ENCODE data around the gene SLAMF9.

Gene SLAMF9

GRCh38 chr1:159974350-159974965 lies 20.4 kb upstream of the SLAMF9 start:
- DNase-seq = no peak

GRCh38 chr1:159973350-159973940 lies 19.4 kb upstream of the SLAMF9 start:
- no peak for DNase-seq

GRCh38 chr1:159972443-159973205 lies 18.6 kb upstream of the SLAMF9 start:
- DNase-seq = no peak

- no peak for DNase-seq
These were observed 16.9 kb upstream of the SLAMF9 start for GRCh38 chr1:159970932-159971342.

- no peak for DNase-seq
These were observed 14.9 kb upstream of the SLAMF9 start for GRCh38 chr1:159968901-159969300.

- DNase-seq = no peak
These were observed 11.2 kb upstream of the SLAMF9 start for GRCh38 chr1:159965263-159965662.

- DNase-seq = no peak
These were observed 10.1 kb upstream of the SLAMF9 start for GRCh38 chr1:159964144-159964543.

- DNase-seq = no peak
These were observed 8.1 kb upstream of the SLAMF9 start for GRCh38 chr1:159962176-159962575.

GRCh38 chr1:159961636-159962035 lies 7.6 kb upstream of the SLAMF9 start:
- no peak for DNase-seq

GRCh38 chr1:159960721-159961381 lies 6.8 kb upstream of the SLAMF9 start:
- DNase-seq = no peak

- DNase-seq = no peak
These were observed 5.4 kb upstream of the SLAMF9 start for GRCh38 chr1:159959451-159959850.

GRCh38 chr1:159958719-159959380 lies 4.8 kb upstream of the SLAMF9 start:
- DNase-seq = no peak

- DNase-seq = no peak
These were observed 3.8 kb upstream of the SLAMF9 start for GRCh38 chr1:159957824-159958268.

- DNase-seq = no peak
These were observed 1.4 kb upstream of the SLAMF9 start for GRCh38 chr1:159955456-159955855.

- DNase-seq = no peak
These were observed 1.1 kb downstream of the SLAMF9 start for GRCh38 chr1:159952932-159953331.

- DNase-seq = no peak
These were observed 2.5 kb downstream of the SLAMF9 start for GRCh38 chr1:159951551-159951950.

- no peak for DNase-seq
These were observed 3.0 kb downstream of the SLAMF9 start for GRCh38 chr1:159951016-159951415.

- DNase-seq = no peak
These were observed 4.1 kb downstream of the SLAMF9 start for GRCh38 chr1:159949981-159950381.

GRCh38 chr1:159949123-159949522 lies 4.9 kb downstream of the SLAMF9 start:
- DNase-seq = no peak

- no peak for DNase-seq
These were observed 6.1 kb downstream of the SLAMF9 start for GRCh38 chr1:159947942-159948341.

- no peak for DNase-seq
These were observed 7.5 kb downstream of the SLAMF9 start for GRCh38 chr1:159946242-159947187.
